Gastroesophageal sphincter (tissue), 3 donors: ENCODE measurements around the gene VCL.

Experiments used
- CTCF ChIP-seq, 4 experiments: fragments of 200-600 bp in 2 of 4; fragments of 450-650 bp in 2 of 4; sonication (generic) in 1 of 4; IDR thresholded peaks; one replicate each; pipeline ENCODE4 v1.5.1; 2017 to 2019; ENCODE audit warnings: antibody characterized with exemption in 4 of 4, mild to moderate bottlenecking in 2 of 4, moderate library complexity in 2 of 4
- EP300 ChIP-seq: sonication (generic); formaldehyde crosslinking; IDR thresholded peaks from one replicate; pipeline ENCODE4 v1.6.1; 2017; ENCODE audit warnings: antibody characterized with exemption, mild to moderate bottlenecking
- POLR2A ChIP-seq, 2 donors: fragments of 450-650 bp; IDR thresholded peaks; one replicate each; pipeline ENCODE4 v1.6.1; 2017; ENCODE audit warnings: antibody characterized with exemption in 2 of 2, mild to moderate bottlenecking in 2 of 2, moderate library complexity in 1 of 2
- POLR2AphosphoS5 ChIP-seq: sonication (generic); formaldehyde crosslinking; IDR thresholded peaks from one replicate; pipeline ENCODE4 v1.6.1; 2017; ENCODE audit warnings: antibody characterized with exemption

GRCh38 chr10:74103560-74104258 lies 105.8 kb downstream of the VCL start:
- peak in 2 of 4 experiments; percentile 8 to 36 for TF ChIP-seq CTCF (IDR thresholded peaks at IDR 0.05)
- TF ChIP-seq EP300 = no peak
- no peak for TF ChIP-seq POLR2A (IDR thresholded peaks at IDR 0.05)
- TF ChIP-seq POLR2AphosphoS5 = no peak
